Activated CD4-positive, alpha-beta T cell treated with anti-CD3 and anti-CD28 coated beads for 48 hours (primary cell): Measurements from ENCODE around the gene TNIK.
"Not testable (repeated sequence)": the region's sequence is repeated elsewhere in the genome, so short reads cannot be mapped to it uniquely, and the experiment has no call there.

Experiments used
- DNase-seq: peaks from one replicate; pipeline ENCODE4 v3.0.0-alpha.2; 2020

The TNIK gene

DNA sequence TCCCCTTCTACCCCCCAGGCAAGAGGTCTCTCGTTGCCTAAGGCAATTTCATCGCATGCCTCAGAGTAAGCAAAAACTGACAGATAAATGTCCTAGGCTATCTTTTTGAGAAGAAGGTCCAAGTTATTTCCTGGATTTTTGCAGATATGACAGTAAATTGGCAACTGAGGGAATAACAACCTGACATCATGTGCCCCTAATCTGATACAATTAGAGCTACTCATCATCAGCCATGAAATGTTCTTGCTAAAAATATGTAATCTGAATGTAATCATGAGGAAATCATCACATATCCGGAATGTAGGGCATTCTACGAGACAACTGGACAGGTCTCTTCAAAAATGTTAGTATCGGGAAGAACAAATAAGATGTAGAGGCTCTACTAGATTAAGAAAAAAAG lies 44.1 kb downstream of the TNIK start:
- DNase-seq: no peak

DNA sequence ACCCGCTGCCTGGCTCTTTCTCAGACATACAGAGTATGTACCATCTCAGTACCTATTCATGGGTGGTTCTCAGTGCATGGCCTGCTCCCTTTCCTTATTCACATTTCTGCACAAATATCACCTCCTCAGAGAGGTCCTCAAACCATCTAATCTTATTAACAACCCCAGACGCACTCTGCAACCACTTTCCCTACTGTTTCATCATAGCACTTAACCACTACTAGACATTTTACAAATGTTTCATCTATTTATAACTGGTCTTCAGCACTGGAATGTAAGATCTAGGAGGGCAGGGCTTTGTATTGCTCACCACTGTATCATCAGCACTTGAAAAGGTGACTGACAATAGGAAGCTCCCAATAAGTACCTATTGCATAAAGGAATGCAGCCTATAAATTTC lies 45.1 kb downstream of the TNIK start:
- DNase-seq: no peak

DNA sequence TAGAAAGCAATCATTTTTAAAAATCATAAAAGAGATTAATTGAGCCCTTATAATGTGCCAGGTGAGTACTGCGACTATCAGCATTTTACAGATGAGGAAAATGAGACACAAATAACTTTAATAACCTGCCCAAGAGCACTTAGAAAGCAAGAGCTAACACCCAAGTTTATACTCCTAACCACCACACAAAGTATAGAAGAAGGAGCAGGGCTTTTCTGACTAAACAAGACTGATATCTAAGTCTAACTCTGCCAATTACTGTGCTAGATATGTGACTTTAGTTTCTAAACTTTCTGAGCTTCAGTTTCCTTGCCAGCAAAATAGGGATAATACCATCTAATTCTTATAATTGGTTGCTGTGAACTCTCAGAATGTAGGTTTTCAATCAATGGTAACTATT lies 47.7 kb downstream of the TNIK start:
- DNase-seq: no peak

DNA sequence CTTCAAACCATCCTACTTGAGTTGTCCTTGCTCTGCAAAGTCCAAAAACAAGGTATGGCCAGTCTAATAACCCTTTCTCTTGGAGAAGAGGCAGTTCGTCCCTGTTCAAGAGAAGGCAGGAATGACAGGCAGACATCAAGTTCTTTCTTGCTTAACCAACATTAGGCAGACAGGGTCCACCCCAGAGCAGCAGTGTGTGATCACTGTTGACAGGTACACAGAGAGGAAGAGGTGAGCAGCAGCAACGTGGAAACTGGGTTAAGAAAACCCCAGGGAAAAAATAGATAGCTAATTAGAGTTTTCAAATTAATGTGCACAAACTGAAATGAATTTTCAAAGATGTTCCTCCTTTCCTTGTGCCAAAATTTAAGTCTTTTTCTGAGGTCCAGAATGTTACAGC lies 48.2 kb downstream of the TNIK start:
- DNase-seq: no peak

DNA sequence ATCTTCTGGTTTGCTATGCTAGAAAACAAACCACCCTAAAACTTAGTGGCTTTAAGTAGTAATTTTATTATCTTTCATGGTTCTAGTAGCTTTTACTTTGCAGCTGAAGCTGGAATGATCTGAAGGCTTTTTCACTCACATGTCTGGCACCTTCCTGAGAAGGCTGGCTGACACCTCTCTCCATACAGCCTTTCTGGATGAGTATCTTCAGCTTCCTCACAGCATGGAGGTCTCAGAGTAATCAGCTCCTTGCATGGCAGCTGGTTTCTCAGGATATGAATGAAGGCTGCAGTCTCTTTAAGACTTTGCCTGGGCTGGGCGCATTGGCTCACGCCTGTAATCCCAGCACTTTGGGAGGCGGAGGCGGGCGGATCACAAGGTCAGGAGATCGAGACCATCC lies 50.0 kb downstream of the TNIK start:
- no peak for DNase-seq

DNA sequence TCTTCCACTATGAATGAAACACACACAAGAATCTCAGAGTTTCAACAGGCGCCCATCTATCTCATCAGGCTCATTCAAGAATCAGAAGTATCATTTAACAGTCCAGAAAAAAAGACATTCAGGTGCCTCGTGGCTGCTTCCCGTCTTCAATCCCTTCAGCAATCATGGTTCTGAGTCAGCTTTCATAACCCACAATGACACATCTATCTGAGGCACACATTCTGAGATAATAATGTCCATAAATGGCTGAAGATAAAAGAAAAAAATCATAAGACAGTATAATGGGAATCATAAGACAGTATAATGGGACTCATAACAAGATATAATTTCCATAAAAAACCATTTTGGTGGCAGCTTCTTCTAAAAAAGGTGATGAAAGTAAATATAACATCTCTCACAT lies 52.4 kb downstream of the TNIK start:
- DNase-seq: peak; percentile 24

DNA sequence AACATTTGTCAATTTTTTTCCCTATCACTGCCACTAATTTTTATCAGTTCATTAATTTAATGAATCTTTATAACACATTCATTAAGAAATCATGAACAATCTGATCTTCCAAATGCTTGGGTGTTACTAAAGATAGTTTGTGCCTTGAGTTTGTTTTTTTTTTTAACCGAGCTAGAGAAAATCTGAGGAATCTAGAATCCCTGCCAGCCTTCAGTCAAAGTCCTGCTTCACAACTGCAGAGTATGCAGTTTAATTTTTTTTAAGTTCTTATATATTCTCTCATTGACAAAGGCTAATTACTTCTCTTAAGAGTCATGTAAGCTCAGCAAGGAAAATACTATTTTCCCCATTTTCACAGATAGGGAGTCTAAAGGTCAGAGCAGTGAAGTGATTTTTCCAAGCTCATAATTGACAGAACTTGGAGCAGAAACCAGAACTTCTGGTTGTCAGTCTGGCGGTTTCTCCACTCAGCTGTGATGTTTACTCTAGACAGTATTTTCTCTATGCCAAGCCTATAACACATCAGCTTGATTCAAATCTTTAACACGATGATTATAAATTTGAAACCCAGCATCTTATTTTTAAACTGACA lies 55.7 kb downstream of the TNIK start:
- no peak for DNase-seq

DNA sequence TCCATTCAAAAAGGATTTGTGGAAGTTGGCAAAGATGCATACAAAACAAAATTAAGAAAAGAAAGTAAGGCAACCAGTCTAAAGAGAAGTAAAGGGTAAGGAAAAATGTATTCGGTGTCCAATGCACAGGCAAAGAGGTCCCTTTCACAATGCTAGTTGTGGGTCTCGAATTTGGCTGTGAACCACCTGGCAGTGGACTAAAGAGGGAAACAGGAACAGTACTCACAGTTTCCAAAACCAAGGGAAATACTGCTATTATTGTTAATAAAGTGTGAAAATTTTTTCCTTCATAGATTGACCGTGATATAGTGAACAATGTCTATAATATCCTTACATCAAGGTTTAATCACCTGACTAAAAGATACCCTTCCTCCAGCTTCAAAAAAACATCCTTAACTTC lies 57.9 kb downstream of the TNIK start:
- DNase-seq: no peak

DNA sequence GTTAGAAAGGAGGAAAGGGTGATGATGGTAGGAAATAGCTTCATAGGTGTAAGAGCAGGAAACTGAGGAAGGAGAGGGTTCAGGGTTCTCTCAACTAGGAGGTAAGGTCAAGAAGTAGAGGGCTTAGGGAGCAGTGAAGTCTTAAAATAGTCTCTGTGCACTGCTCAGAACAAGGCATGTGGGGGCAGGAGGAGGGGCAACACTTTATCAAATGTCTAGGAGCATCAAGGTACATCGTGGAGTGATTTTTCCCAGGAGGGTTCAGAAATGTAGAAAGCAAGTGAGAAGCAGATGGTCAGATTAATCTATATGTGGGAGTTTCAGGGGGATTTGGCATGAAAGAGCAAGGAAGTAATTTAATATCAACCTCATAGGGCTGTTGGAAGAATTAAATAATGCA lies 58.8 kb downstream of the TNIK start:
- DNase-seq: no peak

DNA sequence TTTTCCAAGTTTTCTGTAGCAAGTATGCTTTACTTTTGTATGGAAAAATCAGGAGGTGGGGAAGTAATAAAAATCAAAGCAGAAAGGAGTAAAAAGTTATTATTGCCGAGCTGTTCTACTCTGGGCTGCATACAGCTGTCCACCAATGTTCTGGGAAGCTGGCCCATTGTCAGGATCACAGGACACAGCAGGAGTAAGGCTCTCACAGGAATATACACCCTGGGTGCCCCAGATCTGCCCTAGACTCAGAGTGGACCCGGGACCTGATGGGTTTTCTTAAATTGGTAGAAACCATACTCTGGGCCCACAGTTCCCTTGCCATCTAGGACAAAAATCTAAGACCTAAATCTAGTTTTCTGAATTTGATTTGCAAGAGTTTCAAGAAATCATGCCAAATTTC lies 60.4 kb downstream of the TNIK start:
- DNase-seq: no peak

DNA sequence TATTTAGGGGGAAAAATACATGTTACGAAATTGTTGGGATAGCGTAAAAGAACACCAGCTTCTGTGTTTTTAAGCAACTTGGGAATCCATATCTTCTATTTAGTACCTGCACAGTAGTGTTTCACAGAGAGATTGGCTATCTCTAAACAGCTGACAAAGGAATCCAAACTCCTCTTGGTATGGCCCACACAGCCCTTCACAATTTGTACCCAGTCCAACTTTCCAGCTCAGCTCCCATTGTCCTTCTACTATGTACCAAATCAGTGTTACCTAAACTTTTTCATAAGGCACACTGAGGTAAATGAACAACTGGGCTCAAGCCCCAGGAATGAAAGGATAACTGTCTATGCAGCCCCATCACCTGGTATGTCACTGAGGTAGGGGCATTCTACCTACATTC lies 61.9 kb downstream of the TNIK start:
- DNase-seq: no peak

DNA sequence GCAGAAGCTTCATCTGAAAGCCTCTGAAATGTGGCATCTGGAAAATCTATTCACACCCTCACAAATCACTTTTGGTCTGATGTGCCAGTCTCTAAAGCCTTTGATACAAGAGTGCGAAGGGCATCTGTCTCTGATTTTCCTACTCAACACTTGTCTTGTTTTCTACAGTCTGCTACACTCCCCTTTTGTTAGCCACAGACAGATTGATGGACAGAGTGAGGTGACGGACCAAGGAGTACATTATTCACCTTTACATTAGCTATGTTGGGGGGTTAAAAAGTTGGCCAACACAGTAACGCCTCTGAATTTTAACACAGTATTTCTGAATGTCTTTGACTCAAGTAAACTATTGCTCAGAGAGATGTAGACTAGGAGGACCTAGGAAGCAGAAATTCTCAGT lies 63.1 kb downstream of the TNIK start:
- DNase-seq: no peak

DNA sequence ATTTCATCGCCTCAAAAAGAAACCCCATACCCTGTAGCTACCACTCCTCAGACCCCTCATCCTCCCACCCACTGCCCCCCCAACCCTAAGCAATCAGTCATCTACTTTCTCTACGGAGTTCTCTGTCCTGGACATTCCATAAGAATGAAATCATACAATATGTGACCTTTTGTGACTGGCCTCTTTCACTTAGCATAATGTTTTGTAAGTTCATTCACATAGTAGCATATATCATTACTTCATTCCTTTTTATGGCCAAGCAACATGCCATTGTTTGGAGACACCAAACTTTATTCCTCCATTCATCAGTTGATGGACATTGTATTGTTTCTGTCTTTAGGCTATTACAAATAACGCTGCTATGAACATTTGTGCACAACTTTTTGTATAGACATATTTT lies 64.2 kb downstream of the TNIK start:
- no peak for DNase-seq

DNA sequence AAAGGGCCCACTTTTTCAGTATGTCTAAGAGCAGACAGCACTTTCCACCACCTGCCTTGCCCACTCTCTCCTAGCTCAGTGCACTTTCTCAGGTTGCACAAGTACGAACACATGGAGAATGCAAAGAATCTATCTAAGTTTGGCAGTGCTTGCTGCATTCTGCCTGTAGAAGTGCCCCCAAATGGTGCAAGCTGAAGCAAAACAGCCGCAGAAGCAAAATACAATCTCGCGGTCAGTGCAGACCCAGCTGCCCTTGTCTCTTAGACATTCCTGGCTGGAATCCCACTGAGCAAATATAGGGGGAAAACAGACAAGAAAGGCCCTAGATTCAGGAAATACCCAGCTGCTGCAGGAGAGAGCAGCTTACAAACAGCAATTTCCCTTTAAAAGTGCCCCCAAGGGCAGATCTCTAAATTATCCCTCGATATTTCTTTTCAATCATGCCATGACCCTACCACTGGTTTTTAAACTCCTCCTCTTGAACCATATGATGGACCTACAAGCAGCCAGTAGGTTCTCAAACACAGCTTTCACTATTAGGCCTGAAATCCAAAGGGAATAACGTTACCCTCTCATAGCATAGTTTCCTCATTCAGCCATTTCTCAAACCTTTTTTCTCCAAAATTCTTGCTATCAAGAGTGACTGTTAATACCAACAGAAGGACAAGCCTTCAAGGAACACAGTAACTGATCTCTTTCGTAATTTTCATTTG lies 67.0 kb downstream of the TNIK start:
- DNase-seq: no peak

DNA sequence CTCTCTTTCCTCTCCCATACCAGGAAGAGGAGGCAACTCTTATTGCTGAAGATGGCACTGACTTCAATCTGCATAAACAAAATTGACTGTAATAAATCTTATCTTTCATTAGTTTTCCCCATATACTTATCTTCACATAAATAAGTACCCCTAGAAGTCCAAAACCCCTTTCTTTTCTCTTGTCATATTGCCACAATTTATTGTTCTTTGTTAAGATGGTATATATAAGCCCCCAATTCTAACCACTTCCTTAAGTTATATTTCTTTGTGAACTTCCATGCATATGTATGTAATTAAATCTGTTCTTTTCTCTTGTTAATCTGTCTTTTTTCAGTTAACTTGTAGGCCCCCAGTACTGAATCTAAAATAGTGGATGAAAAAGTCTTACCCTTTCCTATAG lies 68.8 kb downstream of the TNIK start:
- DNase-seq: no peak

DNA sequence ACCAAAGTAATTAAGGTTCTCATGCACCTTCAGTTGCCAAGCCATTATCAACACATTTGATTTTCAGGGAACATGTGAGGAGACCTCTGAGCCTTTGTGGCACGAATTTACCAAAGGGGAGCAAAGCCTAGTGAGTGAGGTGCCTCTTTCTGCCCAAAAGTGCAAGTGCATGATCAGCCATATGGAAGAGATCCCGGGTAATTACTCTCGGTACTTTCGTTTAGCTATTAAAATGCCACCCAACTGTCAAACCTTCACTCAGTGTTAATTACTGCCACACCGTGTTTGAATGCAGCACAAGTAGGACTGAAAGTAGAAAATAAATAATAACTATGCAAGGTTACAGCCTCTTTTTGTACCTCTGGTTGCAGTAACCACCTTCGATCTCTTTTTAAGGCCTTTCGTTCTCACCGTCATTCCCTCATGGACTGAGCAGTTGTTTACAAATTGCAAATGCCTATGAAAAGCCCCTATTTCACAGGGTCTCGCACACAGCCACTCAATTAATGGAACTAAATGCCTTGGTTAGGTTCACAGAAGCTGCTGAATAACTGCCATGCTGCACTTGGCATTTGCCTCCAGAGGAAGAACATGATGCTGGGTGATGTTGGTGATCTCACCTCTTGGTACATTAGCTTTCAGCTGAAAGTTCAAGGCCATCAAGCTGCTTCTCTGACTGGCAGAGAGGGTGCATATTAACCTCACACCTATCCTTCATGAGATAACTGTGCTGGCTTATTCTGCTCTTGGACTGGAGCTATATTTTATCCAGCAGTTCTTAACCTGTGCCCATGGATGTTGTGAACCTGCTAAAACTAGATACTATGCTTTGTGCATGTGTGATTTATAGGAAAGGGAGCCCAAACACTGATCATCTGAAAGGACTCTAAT lies 69.9 kb downstream of the TNIK start:
- no peak for DNase-seq

DNA sequence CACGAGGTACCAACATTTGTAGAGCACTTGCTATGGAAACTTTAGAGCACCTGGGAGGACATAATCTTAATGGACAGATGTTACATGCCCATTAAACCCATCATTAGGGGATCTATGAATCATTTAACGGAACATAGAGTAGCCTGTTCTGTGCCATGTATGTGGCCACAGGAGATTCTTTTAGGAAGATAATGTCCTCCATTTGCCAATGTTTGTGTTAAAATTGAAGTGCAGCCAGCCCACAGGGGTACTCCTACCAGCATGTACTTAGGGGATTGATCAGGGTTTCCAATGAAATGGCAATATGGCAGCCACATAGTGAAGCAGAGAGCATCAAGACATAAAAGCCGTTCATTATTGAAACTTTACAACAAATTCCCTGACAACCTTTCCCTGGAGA lies 70.7 kb downstream of the TNIK start:
- no peak for DNase-seq

DNA sequence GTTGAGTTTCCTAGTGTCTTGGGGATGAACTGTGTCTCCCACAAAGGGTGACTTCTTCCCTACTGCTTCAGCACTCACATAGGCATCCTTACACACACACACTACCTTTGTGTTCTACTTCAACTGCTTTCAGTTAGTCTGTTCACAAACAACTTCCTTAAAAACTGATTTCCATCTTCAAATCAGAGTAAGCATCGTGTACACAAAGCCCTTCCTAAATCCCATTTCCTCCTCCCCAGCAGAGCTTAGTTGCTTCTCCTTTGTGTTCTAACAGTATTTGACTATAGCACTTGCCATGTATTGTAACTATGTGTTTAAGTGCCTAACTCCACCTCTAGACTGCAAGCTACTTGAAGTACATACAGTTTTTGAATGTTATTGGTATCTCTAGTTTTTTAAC lies 71.7 kb downstream of the TNIK start:
- DNase-seq: no peak

DNA sequence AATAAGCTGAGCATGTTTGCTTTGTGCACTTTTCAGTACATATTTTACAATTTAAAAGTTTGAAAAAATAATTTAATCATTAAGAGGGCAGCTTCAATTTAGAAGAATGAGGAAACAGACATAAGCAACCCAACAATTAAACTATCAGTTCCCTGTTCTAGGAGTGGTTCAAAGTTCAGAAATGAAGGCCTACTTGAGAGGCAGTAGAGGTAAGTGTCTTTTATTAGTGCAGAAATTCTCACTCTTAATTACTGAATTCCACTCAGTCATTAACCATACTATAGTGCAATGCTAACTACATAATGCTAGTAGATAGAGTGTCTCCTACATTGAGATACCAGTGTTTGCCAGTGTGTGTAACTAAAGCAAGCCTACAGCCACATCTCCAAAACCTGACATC lies 73.1 kb downstream of the TNIK start:
- no peak for DNase-seq

DNA sequence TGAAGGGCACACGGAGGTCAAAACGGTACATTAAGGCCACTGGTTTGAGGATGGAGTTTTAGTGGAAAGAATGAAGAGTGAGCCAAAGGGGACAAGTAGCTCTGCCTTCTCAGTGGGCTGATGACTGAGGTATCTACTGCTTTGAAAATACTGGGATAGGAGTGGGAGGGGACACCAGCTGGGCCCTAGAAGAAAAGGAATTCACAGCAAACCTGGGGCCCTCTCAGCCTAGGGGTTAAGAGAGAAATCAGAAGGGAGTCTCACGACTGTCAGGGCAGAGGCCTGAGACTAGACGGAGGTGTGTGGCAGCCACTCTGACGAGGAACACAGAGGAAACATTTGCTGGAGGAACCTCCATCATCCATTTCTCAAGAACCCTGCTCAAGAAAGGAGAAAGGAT lies 75.1 kb downstream of the TNIK start:
- DNase-seq: no peak

DNA sequence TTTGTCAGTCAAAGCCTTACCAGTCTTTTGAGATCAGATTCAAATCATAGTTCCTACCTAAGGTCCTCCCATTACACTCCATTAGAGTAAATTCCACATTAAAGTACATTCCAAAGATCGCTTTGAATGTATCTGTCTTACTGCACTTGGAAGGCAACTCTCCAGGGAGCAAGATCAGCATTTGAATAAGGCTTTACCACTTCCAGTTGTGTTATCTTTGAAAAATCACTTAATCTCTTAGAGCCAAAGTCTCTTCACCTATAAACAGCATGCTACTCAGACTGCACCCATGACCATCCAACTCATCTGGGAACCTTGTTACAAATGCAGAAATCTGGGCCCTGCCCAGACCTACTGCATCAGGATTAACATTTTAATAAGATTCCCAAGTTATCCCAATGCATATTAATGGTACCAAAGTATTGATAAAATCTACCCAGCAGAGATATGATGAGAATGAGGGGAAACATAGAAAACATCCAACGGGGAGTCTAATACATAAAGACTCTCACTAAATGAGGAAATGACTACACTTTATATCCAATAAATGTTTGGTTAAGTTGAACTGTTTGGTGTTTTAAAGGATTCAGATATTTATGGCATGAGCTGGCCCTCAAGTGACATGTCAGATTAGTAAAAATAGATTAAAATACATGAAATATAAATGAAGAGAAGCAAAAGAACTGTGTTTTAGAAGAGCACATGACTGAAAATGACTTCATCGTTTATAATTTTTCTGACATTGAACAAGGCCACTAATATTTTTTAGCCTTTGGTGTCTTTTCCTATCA lies 75.9 kb downstream of the TNIK start:
- no peak for DNase-seq

DNA sequence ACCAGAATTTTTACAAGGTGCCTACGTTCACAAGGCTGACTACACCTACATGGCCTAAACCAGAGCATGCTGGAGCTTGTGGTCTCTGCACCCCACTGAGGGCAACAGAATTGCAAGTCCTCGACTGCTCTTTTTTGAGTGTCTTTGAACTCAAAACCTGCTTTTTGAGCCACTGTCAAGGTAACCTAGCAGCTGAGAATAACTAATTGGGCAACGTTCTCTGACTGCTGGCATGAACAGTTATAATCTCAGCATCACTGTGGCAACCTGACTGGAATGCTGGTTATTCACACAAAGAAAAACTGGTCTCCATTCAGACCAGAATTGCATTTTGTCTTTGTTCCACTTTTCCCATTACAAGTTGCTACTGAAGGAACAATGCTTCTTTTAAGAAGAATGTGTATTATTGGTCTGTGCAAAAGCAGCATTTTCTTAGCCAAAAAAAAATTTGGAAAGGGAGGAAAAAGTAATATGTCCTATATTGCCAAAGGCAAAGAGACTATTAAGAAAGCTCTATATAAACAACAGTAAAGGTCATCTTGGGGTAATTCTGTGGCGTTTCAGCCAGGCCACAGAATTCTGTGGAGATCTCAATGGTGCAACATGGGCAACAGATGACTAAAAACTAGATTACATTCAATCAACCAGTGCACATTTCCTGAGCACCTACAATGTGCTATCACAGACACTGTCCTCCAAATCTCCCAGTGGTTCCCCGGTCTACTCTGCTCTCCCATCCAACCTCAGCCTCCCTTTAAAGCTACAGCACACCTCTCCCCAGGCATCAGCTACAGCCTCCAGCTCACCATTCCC lies 76.8 kb downstream of the TNIK start:
- no peak for DNase-seq

DNA sequence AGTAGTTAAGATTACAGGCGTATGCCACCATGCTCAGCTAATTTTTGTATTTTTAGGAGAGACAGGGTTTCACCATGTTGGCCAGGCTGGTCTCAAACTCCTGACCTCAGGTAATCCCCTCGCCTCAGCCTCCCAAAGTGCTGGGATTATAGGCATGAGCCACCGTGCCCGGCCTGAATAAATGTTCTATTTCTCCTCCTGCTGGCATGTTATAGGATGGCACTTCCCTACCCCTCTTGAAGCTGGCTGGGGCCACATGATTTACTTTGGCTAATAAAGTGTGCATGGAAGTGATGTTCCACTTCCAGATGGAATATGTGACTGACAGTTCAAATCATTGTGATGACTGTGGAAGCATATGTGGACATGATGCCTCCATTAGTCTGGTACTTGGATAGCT lies 77.9 kb downstream of the TNIK start:
- DNase-seq: not testable (repeated sequence)
